DND-41 (cell line): Measurements from ENCODE around the gene FHOD3.

ENCODE experiments used
- EZH2 ChIP-seq: IDR thresholded peaks from 3 replicates; pipeline ENCODE4 v1.6.1; 2012; ENCODE audit warnings: borderline replicate concordance, low read depth, mild to moderate bottlenecking, moderate library complexity, low read length, inconsistent platforms; ENCODE audit not compliant: severe bottlenecking
- TF ChIP-seq, protein P1 (sequence below): IDR thresholded peaks from 2 replicates; pipeline ENCODE4 v1.5.1; 2012; ENCODE audit warnings: borderline replicate concordance, low read length, moderate library complexity, mild to moderate bottlenecking; ENCODE audit not compliant: poor library complexity, severe bottlenecking; ENCODE audit errors: extremely low read depth

DNA sequence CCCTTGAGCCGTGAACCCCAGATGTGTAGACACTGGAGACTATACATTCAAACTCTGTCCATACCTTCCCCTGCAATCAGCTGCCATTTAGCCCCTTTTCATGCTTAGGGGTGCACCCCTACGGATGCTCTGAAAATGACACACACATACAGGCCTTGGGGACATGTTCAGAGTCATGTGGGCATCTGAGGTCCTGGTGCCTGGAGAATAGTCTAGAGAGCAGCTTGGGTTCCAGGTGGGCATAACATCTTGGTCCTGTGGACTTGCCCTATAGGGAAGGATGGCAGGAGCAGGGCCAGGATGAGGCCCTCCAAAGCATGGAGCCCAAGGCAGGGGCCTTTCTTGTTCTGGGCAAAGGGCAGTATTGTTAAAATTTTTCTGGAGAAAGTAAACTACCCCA lies 9.9 kb upstream of the FHOD3 start:
- TF ChIP-seq, protein P1, sequence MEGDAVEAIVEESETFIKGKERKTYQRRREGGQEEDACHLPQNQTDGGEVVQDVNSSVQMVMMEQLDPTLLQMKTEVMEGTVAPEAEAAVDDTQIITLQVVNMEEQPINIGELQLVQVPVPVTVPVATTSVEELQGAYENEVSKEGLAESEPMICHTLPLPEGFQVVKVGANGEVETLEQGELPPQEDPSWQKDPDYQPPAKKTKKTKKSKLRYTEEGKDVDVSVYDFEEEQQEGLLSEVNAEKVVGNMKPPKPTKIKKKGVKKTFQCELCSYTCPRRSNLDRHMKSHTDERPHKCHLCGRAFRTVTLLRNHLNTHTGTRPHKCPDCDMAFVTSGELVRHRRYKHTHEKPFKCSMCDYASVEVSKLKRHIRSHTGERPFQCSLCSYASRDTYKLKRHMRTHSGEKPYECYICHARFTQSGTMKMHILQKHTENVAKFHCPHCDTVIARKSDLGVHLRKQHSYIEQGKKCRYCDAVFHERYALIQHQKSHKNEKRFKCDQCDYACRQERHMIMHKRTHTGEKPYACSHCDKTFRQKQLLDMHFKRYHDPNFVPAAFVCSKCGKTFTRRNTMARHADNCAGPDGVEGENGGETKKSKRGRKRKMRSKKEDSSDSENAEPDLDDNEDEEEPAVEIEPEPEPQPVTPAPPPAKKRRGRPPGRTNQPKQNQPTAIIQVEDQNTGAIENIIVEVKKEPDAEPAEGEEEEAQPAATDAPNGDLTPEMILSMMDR = no peak
- TF ChIP-seq EZH2 = no peak
